Measurements from ENCODE around the gene EEFSEC.

Gene EEFSEC

DNA sequence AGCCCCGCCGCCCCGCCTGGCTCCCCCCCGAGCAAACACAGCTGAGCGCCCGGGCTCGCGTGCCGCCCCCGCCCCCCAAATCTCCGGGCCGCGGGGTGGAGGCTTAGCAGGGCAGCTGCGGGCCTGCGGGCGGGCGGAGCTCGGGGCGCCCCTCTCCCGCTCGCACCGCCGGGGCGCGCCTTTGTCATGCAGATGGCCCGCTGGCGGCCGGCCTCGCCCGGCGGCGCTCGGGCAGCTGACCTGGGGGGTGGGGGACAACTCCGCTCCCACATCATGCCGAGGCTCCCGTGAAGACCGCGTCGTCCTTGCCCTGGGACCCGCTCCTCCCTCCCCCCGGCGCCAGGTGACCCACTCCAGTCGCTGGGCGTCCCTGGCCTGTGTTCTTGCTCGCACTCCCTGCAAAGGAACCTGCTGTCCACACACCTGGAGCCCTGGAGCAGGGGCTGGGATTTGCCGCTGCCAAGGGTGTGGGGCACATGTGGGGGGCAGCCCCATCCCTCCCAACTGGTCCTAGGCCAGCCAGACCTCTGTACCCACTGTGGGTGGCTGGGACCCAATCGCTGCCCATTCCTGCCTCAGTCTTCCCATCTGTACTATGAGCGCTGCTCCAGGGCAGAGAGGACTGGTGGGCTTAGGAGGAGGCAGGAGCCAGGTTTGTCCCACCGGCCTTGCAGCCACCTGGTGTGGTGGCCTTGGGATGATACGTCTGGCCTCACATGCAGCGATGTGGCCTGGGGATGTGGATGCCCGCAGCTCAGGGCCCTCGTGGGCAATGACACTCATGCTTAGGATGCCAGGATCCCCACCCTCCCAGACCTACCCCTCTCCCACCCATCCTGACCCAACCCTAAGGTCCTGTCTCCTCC, 279.9 kb downstream of the EEFSEC start:
- no peak for DNase-seq

DNA sequence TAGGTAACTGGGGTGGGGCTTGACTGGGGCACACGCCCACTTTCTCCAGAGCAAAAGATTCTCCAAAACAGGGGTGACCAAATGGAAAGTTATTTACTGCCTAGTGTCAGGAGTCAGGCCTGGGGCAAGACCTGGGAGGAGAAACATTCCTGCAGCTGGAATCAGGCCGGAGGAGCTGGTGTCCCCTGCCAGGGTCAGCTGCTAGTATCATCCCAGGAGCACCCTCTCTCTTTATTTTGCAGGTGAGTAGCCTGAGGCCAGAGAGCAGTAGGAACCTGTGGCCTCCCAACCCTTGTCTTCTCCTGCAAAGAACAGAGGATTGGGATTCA, 280.5 kb downstream of the EEFSEC start:
- DNase-seq = no peak

DNA sequence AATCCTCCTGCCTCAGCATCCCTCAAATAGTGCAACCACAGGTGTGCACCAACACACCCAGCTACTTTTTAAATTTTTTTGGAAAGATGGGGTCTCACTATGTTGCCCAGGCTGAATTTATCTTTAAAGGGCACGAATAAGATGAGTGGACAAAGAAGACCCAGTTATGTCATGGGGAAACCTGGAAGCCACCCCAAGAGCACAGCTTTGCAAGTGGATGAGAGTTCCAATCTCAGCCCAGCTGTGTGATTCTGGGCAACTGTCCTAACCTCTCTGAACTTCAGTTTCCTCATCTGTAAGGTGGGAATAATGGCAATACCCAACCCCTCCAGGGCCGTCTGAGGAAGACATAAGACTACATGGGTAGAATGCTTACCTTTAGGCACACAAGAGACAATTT, 281.2 kb downstream of the EEFSEC start:
- no peak for DNase-seq

DNA sequence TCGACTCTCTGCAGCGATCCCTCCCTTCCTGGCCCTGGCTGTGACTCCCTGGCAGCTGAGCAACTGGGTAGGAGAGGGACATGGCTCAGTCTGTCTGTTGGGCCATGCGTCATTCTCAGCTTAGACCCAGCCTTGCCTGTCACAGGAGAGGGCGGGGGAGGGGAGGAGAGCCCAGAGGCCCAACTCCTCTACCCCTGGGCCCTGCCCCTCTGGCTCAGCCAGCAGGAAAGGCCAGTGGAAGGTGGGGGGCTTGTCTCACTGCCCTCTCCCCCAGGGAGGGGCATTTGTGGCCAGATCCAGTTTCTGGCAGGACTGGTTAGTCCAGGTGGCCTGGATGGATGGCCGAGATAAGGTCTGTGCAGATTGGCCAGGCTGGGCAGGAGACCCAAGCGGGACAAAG, 281.8 kb downstream of the EEFSEC start:
- no peak for DNase-seq

DNA sequence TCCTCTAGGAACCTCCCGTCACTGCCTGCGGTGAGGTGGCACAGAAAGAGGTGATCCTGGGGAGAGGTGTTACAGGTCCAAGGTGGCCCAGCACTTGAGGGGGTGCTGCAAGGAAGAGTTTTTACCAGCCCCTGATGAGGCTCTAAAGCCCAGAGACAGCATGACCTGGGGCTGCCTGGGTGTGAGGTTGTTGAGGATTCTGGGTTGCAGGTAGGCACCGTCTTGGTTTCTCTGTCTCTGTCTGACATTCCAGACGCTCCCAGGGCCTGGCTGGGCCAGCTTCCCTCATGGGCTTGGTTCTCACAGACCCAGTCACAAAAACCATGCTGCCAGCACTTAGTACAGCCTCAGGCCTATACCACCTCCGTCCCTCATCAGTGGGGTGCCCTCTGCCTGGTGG, 282.3 kb downstream of the EEFSEC start:
- DNase-seq = no peak

DNA sequence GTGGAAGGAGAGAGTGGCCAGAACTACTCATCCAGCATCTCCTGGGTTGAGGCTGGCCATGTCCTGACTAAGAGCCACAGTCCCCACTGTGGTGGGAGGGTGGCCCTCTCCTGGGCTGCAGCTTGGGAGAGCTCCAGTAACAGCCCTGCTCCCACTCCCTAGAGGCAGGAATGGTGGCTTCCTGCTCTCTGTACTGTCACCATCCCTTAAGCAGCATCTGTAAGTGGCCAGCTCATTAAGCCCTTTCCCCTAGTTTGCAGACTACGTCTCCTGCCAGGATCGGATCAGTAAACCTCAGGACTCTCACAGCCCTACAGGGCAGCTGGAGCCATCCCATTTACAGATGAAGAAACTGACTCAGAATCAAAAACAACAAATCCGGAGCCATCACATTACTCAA, 282.9 kb downstream of the EEFSEC start:
- DNase-seq = no peak

DNA sequence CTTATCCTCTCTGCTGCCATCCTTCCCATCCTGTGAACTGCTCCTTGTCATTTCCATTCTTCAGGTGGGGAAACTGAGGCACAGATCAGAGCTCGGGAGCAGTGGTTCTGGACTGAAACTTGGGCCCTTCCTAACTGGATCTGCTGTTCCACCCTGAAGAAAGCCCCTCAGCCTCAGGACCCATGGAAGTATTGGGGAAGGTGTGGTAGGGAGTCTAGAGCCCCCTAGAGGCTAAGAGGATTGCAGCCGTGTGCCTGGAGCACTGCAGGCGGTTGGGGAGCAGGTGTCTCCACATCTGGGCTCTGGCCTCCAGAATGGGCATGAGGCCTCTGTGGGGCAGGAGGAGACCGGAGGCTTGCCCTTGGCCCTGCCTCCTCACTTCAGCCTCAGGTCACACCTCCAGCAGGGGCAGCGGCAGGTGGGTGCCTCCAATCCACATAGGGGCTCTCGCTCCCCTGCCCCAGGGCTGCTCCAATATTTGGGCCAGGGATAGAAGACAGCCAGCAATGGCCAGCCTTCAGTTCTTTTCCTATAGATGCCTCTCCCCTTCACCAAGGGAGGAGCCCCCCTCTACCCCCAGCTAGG, 285.3 kb downstream of the EEFSEC start:
- no peak for DNase-seq

DNA sequence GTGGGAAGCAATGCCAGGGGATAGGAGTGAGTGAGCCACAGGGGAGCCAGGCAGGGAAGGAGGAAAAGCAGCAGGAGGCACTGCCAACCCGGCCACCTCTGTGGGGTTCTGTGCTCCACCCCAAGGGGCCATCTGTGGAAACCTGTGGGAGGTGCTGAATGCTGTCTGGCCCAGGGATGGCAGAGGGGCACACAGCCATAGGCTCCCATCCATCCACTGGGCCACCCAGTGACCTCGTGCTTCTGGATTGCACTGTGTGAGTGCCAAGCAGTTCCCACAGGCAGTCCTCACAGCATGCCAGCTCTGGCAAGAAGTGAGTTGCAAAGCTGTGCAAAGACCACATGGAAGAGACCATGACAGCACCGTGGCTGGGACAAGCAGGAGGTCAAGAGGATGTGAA, 285.9 kb downstream of the EEFSEC start:
- no peak for DNase-seq

DNA sequence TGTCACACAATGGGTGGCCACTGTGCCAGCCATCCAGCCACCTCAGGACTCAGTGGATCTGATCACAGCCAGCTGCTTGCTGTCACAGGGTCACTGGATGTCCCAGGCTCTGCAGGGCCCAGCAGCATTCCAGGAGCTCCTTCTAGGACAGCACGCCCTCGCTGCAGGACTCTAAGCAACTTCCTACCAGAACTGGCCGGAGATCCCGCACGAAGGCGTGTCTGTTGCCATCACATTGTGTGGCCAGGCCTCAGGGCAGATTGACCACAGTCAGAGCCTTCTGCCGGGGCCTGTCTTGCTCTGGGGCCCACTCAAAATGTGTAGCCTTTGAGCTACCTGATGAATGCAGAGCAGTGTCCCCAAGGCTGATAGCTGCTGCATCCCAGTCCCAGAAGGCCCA, 288.8 kb downstream of the EEFSEC start:
- no peak for DNase-seq

DNA sequence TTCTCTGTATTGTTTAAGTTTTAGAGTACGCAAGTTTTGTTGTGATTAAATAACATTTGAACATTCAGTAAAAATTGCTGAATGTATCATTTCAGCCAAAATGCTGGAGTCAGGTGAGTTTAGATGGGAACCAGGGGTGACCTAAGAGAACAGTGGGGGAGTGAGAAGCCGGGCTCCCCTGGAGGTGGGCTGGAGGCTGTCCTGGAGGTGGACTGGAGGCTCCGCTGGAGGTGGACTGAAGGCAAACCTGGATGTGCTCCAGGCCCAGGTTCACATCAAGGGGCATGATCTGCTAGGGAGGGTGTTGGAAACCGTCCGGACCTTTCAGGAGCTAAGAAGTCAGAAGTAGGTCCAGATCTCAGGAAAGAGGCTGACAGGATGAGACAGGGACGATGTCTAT, 289.7 kb downstream of the EEFSEC start:
- no peak for DNase-seq

DNA sequence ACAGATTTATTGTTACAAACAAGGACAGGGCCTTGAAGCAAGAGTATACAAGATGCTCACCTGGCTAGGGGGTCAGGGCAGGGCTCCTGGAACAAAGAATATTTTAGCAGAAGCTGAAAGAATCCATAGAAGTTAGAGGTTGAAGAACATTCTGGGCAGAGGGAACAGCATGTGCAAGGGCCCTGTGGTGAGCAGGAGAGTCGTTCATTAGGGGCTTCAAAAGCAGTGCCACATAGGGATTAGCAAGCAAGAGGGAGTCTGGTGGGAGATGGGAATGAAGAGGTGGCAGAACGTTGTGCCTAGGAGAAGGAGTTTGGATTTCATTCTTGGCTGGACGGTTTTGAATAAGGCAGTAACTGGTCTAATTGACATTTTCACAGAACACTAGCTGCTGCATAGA, 290.5 kb downstream of the EEFSEC start:
- DNase-seq = no peak

DNA sequence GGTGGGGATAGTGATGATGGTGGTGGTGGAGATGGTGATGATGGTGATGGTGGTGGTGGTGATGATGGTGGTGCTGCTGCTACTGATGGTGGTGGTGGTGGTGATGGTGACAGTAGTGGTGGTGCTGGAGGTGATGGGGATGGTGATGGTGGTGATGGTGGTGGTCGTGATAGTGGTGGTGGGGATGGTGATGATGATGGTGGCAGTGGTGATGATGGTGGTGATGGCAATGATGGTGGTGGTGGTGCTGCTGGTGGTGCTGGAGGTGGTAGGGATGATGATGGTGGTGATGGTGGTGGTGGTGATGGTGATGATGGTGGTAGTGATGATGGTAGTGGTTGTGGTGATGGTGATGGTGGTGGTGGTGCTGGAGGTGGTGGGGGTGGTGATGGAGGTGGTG, 292.1 kb downstream of the EEFSEC start:
- DNase-seq = no peak

DNA sequence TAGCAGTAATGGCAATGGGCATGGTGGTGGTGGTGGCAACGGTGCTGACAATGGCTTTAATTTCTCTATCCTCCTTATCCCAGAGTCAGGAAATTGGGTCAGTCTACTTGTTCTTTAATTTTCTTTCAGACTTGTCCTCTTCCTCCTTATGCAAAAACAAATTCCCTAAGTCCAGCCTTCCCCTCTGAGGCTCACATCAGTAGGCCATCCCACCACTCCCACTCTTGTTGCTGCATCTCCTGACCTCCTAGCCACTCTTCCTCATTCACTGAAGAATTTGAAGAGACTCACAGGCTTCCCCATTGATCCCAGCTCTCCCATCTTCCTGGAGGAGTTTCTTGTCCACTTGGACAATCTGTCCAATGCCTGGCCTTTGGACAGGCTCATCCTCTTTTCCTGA, 293.5 kb downstream of the EEFSEC start:
- no peak for DNase-seq

DNA sequence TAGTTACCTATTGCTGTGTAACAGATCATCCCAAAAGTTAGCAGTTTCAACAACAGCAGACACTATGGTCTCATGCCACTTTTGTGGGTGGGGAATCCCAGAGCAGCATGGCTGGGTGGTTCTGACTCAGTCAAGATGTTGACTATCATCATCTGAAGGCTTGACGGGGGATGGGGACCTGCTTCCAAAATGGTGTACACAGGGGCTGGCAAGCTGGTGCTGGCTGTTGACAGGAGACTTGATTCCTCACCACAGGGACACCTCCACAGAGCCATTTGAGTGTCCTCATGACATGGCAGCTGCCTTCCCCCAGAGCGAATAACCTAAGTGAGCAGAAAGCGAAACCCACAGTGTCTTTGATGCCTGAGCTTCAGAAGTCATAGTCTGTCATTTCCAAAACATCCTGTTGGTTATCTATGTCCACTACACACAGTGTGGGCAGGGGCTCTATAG, 294.3 kb downstream of the EEFSEC start:
- DNase-seq = peak in 1 of 5 donors; percentile 86

DNA sequence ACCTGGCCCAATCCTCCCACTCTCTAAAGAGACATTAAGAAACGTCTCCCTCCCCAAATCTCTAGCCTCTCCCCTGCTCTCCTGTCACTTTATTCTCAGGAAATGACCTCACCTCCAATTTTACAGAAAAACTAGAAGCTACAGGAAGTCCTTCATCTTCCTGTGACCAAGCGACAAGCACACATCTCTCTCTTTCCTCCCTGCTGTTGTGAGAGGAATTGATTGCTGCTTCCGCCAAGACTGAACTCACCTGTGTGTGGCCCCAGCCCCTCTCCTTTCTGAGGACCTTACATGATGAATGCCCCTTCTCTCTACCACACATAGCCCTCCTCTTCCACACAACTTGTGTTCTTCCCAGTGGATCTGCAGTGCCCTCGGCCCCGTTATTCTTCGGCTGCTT, 295.2 kb downstream of the EEFSEC start:
- DNase-seq = peak in 1 of 5 donors; percentile 84

DNA sequence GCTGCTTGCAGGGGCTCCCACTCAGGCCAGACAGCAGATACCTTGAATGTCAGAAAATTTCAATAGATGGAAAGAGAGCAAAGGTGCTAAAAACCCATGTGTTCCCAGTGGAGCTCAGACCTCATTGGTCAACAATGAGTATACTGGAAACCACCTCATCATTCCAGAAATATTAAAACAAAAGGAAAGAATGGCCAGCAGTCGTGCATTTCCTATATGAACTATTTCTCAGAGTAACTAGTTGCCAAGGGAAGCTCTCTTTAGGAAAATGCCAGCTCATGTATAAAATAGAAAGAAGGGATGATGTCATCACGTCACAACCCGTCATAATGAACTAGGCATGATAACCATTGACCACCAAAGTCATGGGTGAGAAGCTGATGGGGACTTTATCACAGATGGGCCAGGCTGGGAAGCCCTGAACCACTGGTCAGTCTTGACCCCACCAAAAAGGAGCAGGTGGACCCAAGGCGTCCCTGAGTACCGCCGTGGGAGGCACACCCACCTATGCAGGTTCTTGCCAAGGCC, 295.9 kb downstream of the EEFSEC start:
- DNase-seq = no peak

DNA sequence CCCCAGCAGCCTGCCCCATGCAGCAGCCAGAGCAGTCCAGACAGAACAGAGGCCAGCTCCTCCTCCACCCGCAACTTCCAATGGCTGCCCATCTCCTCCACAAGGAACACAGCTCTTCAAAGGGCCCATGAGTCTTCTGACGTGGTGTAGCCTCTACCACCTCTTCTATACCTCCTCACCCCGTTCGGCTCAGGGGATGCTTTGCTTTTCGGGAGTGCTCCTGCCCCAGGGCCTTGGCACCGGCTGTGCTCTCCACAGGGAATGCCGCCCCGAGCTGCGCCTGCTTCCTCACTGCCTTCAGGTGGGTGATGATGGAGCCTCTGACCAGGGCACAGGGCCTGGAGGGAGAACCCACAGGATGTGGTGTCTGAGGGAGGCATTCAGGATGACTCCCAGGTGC, 298.8 kb downstream of the EEFSEC start:
- DNase-seq = no peak

DNA sequence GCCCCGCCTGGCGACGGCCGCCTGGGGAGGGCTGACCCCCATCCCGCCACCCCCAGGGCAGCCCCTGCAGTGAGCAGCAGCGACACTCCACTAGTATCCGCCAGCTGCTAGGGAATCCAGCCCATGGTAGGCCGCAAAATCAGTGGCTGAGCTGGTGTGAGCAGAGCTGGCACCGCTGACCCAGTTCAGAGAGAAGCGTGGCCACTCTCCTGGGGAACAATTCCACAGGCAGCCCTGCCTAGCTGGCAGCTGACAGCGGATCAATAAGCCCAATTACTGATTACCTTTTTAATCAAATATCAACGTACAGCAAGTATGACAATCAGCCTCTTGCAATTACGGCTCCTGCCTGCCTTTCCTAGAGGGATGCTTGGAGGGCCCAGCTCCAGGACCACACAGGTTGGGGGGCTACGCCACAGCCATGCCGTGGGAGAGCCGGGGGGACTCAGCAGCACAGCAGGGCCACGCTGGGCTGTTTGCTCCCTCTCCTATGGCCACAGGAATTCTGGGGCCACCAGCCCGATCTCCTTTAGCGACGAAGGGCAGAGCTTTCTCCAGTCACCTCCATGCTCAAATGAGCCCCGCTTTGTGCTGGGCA, 299.5 kb downstream of the EEFSEC start:
- no peak for DNase-seq

DNA sequence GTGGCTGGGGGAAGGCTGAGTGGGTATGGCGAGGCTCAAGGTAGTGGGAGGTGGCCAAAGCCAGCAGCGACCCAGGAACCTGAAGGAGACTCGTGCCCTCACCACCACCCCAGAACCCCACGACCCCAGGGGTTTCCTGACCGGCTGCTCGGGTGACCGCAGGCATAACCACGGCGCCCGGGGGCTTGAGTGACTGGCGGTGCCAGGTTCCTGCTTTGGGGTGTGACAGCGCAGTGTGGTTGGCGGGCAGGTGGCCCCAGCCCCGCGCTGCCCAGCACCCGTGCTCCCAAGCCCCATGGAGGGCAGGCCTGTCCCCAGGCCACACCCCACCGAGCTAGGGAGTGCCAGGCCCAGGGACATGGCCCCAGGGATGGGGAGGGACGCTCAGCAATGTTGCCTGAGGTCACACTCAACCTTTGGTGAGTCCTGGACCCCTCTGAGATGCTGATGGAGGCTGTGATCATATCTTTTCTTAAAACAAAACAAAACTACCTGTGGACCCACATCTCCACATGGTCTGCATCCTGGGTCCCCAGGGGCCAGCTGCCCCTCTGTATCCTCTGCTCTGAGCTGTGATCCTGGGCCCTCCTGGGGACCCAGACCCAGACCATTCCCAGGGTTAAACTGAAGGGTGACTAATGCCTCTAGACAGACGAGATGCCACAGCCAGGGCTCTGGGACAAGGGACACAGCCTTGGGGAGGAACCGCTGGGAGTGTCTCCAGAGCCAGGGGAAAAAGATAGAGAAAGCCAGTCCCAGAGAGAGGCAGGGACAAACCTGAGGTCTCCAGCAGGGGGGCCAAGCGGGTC, 300.4 kb downstream of the EEFSEC start:
- DNase-seq = no peak

DNA sequence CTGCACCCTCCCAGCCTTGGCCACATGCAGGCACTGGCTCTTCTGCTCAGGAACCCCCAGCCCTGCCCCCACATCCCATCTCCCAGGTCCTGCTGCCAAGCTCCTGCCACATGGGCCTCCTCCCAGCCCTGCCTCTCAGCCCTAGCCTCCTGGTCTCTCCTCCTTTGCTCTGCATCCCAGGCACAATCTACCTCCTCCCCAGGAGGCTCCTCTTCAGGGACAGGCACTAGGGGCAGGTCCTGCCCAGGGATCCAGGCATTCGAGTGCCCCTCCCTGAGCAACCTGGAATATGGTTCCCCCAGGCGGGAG, 301.0 kb downstream of the EEFSEC start:
- no peak for DNase-seq

DNA sequence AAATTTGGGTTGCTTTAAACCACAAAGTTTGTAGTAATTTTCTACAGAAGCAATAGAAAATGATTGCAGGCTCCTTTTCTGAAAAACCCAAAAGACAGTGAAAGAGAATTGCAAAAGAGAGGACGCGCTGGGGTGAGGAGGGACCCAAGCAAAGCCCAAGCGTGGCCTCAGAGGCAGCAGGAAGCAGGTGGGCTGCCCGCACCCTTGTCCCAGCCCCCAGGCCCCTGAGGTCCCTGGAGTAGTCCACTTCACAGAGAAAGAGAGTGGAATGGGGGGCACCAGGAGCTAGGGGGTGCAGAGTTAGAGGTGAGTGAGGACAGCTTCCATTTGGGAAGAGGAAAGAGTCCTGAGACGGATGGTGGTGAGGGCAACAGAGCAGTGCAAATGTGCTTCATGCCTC, 301.8 kb downstream of the EEFSEC start:
- DNase-seq = no peak

DNA sequence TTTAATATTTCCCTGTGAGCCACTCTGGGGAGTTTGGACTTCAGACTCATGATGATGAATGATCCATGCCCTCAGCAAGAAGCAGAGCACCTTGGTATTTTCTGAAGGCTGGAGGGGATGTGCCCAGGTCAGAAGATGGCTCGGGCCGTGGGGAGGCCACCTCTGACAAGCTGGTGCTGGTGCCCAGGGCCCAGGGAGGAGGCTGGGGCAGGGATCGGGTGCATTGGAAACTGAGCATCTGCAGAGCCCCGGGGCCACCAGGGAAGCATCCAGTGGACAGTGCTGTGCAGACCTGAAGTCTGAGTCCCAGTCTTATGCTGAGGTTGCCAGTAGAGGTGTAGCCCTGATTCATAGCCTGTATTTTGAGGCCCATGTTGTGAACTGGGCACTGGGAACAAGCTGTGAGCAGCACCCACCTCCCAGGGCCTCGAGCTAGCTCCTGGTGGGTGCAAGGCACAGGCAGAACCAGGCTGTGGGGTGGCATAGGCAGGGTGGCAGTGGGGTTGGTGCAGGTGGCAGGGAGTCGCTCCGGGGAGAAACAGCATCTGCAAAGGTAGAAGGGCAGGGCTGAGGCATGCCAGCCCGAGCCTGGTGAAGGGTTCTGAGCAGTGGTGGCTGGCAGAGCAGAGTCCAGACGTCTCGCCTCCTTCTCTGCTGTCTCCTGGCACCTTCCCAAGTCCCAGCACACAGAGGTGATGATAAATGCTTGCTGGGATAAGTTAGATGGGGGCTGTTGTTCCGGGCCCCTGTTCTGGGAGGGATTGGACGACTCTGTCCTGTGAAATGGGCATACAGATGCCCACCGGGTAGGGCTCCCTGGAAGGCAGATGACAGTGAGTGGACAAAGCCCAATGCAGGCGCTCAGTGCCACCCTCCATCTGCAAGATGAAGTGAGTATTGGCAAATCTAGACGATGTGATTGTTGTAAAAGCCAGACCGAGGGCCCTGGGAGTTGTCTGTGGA, 302.8 kb downstream of the EEFSEC start:
- DNase-seq = no peak

All from T-helper 1 cell (primary cell).